Right lobe of liver (tissue), 6 donors: ENCODE data around the gene NIPA2. TPM values are rescaled to one million over a fixed set of nuclear protein-coding genes. Genes with fewer than 3 reads are reported as not detected.

Experiments used
- ATAC-seq, 4 donors: fragments of 200-7000 bp; cut with Tn5 transposase; one replicate each; pipeline ENCODE4 v1.9.1; 2020; ENCODE audit warnings: mild to moderate bottlenecking in 4 of 4, moderate library complexity in 4 of 4
- DNase-seq, 3 donors: peaks; one replicate each; pipeline ENCODE4 v3.0.0-alpha.2; 2020
- H3K27ac ChIP-seq, 3 donors: fragments of 200-600 bp; one replicate each; pipeline ENCODE4 v1.8.0; 2022
- H3K27me3 ChIP-seq, 2 donors: fragments of 200-600 bp; one replicate each; pipeline ENCODE4 v1.8.0; 2022
- H3K36me3 ChIP-seq, 4 donors: fragments of 200-600 bp; sonication (generic) in 1 of 4; one replicate each; pipeline versions ENCODE4 v1.5.1 to v1.8.0; 2017 to 2022; ENCODE audit warnings: control low read depth in 1 of 4
- H3K4me1 ChIP-seq, 4 donors: fragments of 200-600 bp; sonication (generic) in 1 of 4; one replicate each; pipeline versions ENCODE4 v1.5.1 to v1.8.0; 2017 to 2022; ENCODE audit warnings: control low read depth in 1 of 4
- H3K4me3 ChIP-seq, 3 donors: fragments of 200-600 bp; one replicate each; pipeline ENCODE4 v1.8.0; 2022
- H3K9me3 ChIP-seq, 4 donors: fragments of 200-600 bp; sonication (generic) in 1 of 4; one replicate each; pipeline versions ENCODE4 v1.5.1 to v1.8.0; 2017 to 2022; ENCODE audit warnings: control low read depth in 1 of 4
- CTCF ChIP-seq, 4 donors: fragments of 200-600 bp in 3 of 4; fragments of 450-650 bp in 1 of 4; IDR thresholded peaks; one replicate each; pipeline versions ENCODE4 v1.5.1 to v1.8.0; 2016 to 2022; ENCODE audit warnings: antibody characterized with exemption in 4 of 4, mild to moderate bottlenecking in 2 of 4
- POLR2A ChIP-seq: fragments of 450-650 bp; IDR thresholded peaks from one replicate; pipeline ENCODE4 v1.6.1; 2017; ENCODE audit warnings: antibody characterized with exemption, mild to moderate bottlenecking
- WGBS: methylation state at CpG from one replicate; pipeline ENCODE4 v1.1.6; 2018; ENCODE audit warnings: low coverage, low lambda C conversion rate; ENCODE audit not compliant: insufficient coverage; ENCODE audit errors: missing lambda C conversion rate; 5-methylcytosine and 5-hydroxymethylcytosine counted together
- intact Hi-C, 2 donors: fragments of 100-400 bp; cut with DNase I; formaldehyde crosslinking; loops; one replicate each; pipeline versions ENCODE4 v1.11.2 to v1.14.1; 2022
- total RNA-seq, 6 experiments: library from RNA; depleted of rRNA in 2 of 6; stranded (reverse); fragments of >200 nt in 2 of 6; fragmentation: NEBNext Ultra II Directional in 3 of 6; extraction: Animal tissue kit (Norgen Biotek cat#: 25700) in 3 of 6; gene quantifications; one replicate each; pipeline versions ENCODE4 v1.1.0 to v1.2.4, GENCODE V29; 2016 to 2023
- donor health status: DM: no; HTN: yes; CAD: no.
- donor health status: DM: no; HTN: no; CAD: no.
- donor health status: DM: no; HTN: no; CAD: no.
- donor health status: DM: no; HTN: yes; CAD: no.
- donor health status: DM: no; HTN: yes; CAD: no.

NIPA2 gene
- total RNA-seq, 6 experiments from 2014 or later, result 15.1 to 27.9 (median 21.3) TPM

GRCh38 chr15:22823495-22824128 is 14.9 kb upstream of the NIPA2 start:
- no peaks in the 10 kb centered on the region for H3K9me3 ChIP-seq
- intact Hi-C loops, result no loop called here

GRCh38 chr15:22827125-22827524 is 11.3 kb upstream of the NIPA2 start:
- ATAC-seq, result no peak
- TF ChIP-seq POLR2A (no peak), CTCF (IDR thresholded peaks at IDR 0.05) (no peak)
- H3K27ac ChIP-seq, result no peak overlapping the region
- H3K4me3 ChIP-seq, result no peak overlapping the region
- no peaks in the 10 kb centered on the region for H3K4me1 ChIP-seq
- intact Hi-C loops, result no loop called here
- H3K9me3 ChIP-seq, result no peaks in the 10 kb centered on the region
- WGBS, result 71% methylated on average over 1 of the region's 1 CpG
- peaks cover 0 to 14% (median 0%) of the 10 kb centered on the region in 4 donors for H3K36me3 ChIP-seq
- no peak for DNase-seq
- no peaks in the 10 kb centered on the region for H3K27me3 ChIP-seq

More at GRCh38 chr15:22823495-22824128, 14.9 kb upstream of the NIPA2 start:
- Histone ChIP-seq H3K27me3 (no peaks in the 10 kb centered on the region), H3K36me3 (peaks cover 0 to 14% (median 0%) of the 10 kb centered on the region in 4 donors), H3K4me3 (no peak overlapping the region), H3K27ac (no peak overlapping the region), H3K4me1 (no peaks in the 10 kb centered on the region)
- TF ChIP-seq POLR2A (no peak), CTCF (IDR thresholded peaks at IDR 0.05) (no peak)
- DNase-seq (no peak), ATAC-seq (peak in 1 of 4 donors; percentile 35)
- 100% methylated on average over 13 of the region's 29 CpGs for WGBS

- Histone ChIP-seq H3K4me3 (no peak overlapping the region), H3K36me3 (peaks cover 0 to 5% (median 0%) of the 10 kb centered on the region in 4 donors), H3K27me3 (no peaks in the 10 kb centered on the region), H3K9me3 (no peaks in the 10 kb centered on the region), H3K27ac (no peak overlapping the region), H3K4me1 (no peaks in the 10 kb centered on the region)
- TF ChIP-seq POLR2A, result no peak
- TF ChIP-seq CTCF (IDR thresholded peaks at IDR 0.05), result no peak
- intact Hi-C loops, result no loop called here
- DNase-seq, result no peak
- no peak for ATAC-seq
- 89% methylated on average over 1 of the region's 1 CpG for WGBS
Measured at GRCh38 chr15:22831473-22831872, 7.0 kb upstream of the NIPA2 start.

GRCh38 chr15:22839046-22839695 is 705 bp downstream of the NIPA2 start:
- Histone ChIP-seq H3K4me1 (peaks cover 0 to 19% (median 3%) of the 10 kb centered on the region in 4 donors), H3K27me3 (no peaks in the 10 kb centered on the region), H3K4me3 (peak overlapping the region; percentile 71 to 79 (median 72)), H3K9me3 (no peaks in the 10 kb centered on the region), H3K36me3 (peaks cover 0 to 7% (median 0%) of the 10 kb centered on the region in 4 donors), H3K27ac (peak overlapping the region; percentile 66 to 84 (median 80))
- intact Hi-C loops, result no loop called here
- TF ChIP-seq CTCF (IDR thresholded peaks at IDR 0.05) (no peak), POLR2A (no peak)
- WGBS, result under 1% methylated on average over 16 of the region's 16 CpGs
- no peak for DNase-seq
- no peak for ATAC-seq
